Smooth muscle cell (in vitro differentiated cells): ENCODE data around the gene DLG2. TPM values are rescaled to one million over a fixed set of nuclear protein-coding genes. Genes with fewer than 3 reads are reported as not detected.

ENCODE experiments used
- DNase-seq: peaks from one replicate; lab custom pipeline; 2025; ENCODE audit not compliant: unreplicated experiment; lab: John Stamatoyannopoulos, UW
- H2AFZ ChIP-seq: fragments of 200-600 bp; sonication (generic); 2 replicates; pipeline ENCODE4 v1.6.0; 2016; ENCODE audit warnings: antibody characterized with exemption, low read depth, mild to moderate bottlenecking
- H3F3A ChIP-seq: fragments of 200-600 bp; sonication (generic); 2 replicates; pipeline ENCODE4 v1.6.0; 2017; ENCODE audit warnings: antibody characterized with exemption, low read depth
- H3K27ac ChIP-seq: fragments of 200-600 bp; sonication (generic); 2 replicates; pipeline ENCODE4 v1.5.1; 2016; ENCODE audit warnings: low read depth, mild to moderate bottlenecking
- H3K27me3 ChIP-seq: fragments of 200-600 bp; sonication (generic); 2 replicates; pipeline ENCODE4 v1.6.1; 2016; ENCODE audit warnings: low read depth, mild to moderate bottlenecking
- H3K36me3 ChIP-seq: fragments of 200-600 bp; sonication (generic); 2 replicates; pipeline ENCODE4 v1.5.1; 2016; ENCODE audit warnings: low read depth
- H3K4me1 ChIP-seq: fragments of 200-600 bp; sonication (generic); 2 replicates; pipeline ENCODE4 v1.5.1; 2016; ENCODE audit warnings: low read depth
- H3K4me2 ChIP-seq: fragments of 200-600 bp; sonication (generic); 2 replicates; pipeline ENCODE4 v1.6.0; 2016; ENCODE audit warnings: mild to moderate bottlenecking
- H3K4me3 ChIP-seq: fragments of 200-600 bp; sonication (generic); 2 replicates; pipeline ENCODE4 v1.5.1; 2016; ENCODE audit warnings: mild to moderate bottlenecking
- H3K79me2 ChIP-seq: fragments of 200-600 bp; sonication (generic); 2 replicates; pipeline ENCODE4 v1.6.0; 2016; ENCODE audit warnings: low read depth, mild to moderate bottlenecking
- H3K9ac ChIP-seq: fragments of 200-600 bp; sonication (generic); 2 replicates; pipeline ENCODE4 v1.6.0; 2016; ENCODE audit warnings: low read depth
- H3K9me3 ChIP-seq: fragments of 200-600 bp; sonication (generic); replicated peaks from 2 replicates; pipeline ENCODE4 v1.5.1; 2016; ENCODE audit warnings: low read depth
- H4K20me1 ChIP-seq: fragments of 200-600 bp; sonication (generic); 2 replicates; pipeline ENCODE4 v1.6.0; 2016; ENCODE audit warnings: low read depth
- CTCF ChIP-seq: fragments of 200-600 bp; sonication (generic); IDR thresholded peaks from 2 replicates; pipeline ENCODE4 v1.5.1; 2017; ENCODE audit warnings: borderline replicate concordance, mild to moderate bottlenecking, antibody characterized with exemption; ENCODE audit not compliant: insufficient read depth, poor library complexity, severe bottlenecking
- WGBS: methylation state at CpG from one replicate; pipeline ENCODE4 v1.1.7; 2016; ENCODE audit warnings: low lambda C conversion rate; 5-methylcytosine and 5-hydroxymethylcytosine counted together
- polyA plus RNA-seq: library from polyadenylated mRNA; unstranded; fragments of >200 nt; fragmentation: Nextera tagmentation; extraction: Ambion mirVana; gene quantifications from 2 replicates; pipeline ENCODE4 v1.2.1, GENCODE V29; 2016
- total RNA-seq: library from RNA; depleted of rRNA; stranded (reverse); fragments of >200 nt; gene quantifications from 2 replicates; pipeline ENCODE4 v1.2.3, GENCODE V29; 2014

DLG2 gene
- total and polyA plus RNA-seq, 2 experiments from 2014 or later = 0.74 to 1.1 TPM

GRCh38 chr11:83921447-83922192 is 1705.5 kb downstream of the DLG2 start:
- Histone ChIP-seq H3K9ac (no peak overlapping the region), H3K27me3 (no peaks in the 10 kb centered on the region), H3K79me2 (no peaks in the 10 kb centered on the region), H3K4me3 (no peak overlapping the region), H2AFZ (no peak overlapping the region), H3F3A (no peaks in the 10 kb centered on the region), H4K20me1 (no peaks in the 10 kb centered on the region), H3K27ac (no peak overlapping the region), H3K4me1 (no peaks in the 10 kb centered on the region), H3K9me3 (no peaks in the 10 kb centered on the region), H3K36me3 (no peaks in the 10 kb centered on the region), H3K4me2 (no peak overlapping the region)
- no peak for DNase-seq
- no peak for TF ChIP-seq CTCF
- 87% methylated on average over 7 of the region's 7 CpGs for WGBS

GRCh38 chr11:83918476-83918875 is 1708.7 kb downstream of the DLG2 start:
- Histone ChIP-seq H3K9me3 (no peaks in the 10 kb centered on the region), H3K4me2 (no peak overlapping the region), H3K36me3 (no peaks in the 10 kb centered on the region), H3K4me3 (no peak overlapping the region), H3K9ac (no peak overlapping the region), H2AFZ (peak overlapping the region; percentile 54), H3K27me3 (no peaks in the 10 kb centered on the region), H3K27ac (no peak overlapping the region), H3F3A (no peaks in the 10 kb centered on the region), H4K20me1 (no peaks in the 10 kb centered on the region), H3K4me1 (no peaks in the 10 kb centered on the region), H3K79me2 (no peaks in the 10 kb centered on the region)
- DNase-seq = no peak
- WGBS = 52% methylated on average over 3 of the region's 3 CpGs
- no peak for TF ChIP-seq CTCF

- H3K79me2 ChIP-seq = no peaks in the 10 kb centered on the region
- H3K36me3 ChIP-seq = no peaks in the 10 kb centered on the region
- no peak overlapping the region for H3K4me2 ChIP-seq
- H3K4me3 ChIP-seq = no peak overlapping the region
- H3K27ac ChIP-seq = no peak overlapping the region
- no peak overlapping the region for H3K9ac ChIP-seq
- H2AFZ ChIP-seq = no peak overlapping the region
- no peaks in the 10 kb centered on the region for H3K4me1 ChIP-seq
- H4K20me1 ChIP-seq = no peaks in the 10 kb centered on the region
- H3K27me3 ChIP-seq = no peaks in the 10 kb centered on the region
- no peaks in the 10 kb centered on the region for H3F3A ChIP-seq
- DNase-seq = no peak
- no peaks in the 10 kb centered on the region for H3K9me3 ChIP-seq
- no peak for TF ChIP-seq CTCF
Measured at GRCh38 chr11:83914995-83915394, 1712.1 kb downstream of the DLG2 start.
